Common myeloid progenitor, CD34-positive (primary cell): ENCODE data around the gene TRIO.
"Not testable (repeated sequence)": the region's sequence is repeated elsewhere in the genome, so short reads cannot be mapped to it uniquely, and the experiment has no call there.

Experiments used
- CTCF ChIA-PET: fragments of 350-600 bp; sonication (Branson Sonifier 250); formaldehyde crosslinking; loops from one replicate; lab custom pipeline; 2021; ENCODE audit warnings: antibody characterized with exemption; lab: Charles Lee
- POLR2A ChIA-PET: fragments of 350-600 bp; sonication (Branson Sonifier 250); formaldehyde crosslinking; loops from one replicate; lab custom pipeline; 2021; ENCODE audit warnings: antibody characterized with exemption; lab: Charles Lee
- DNase-seq, 3 donors: peaks; one replicate each; pipeline versions ENCODE4 v3.0.0 to v3.0.0-alpha.2; 2013
- H3K27ac ChIP-seq, 2 experiments: 1 replicate in 1 of 2; 2 replicates in 1 of 2; pipeline ENCODE4 v1.7.0; 2013; ENCODE audit warnings: inconsistent platforms in 2 of 2, low read length in 2 of 2, mild to moderate bottlenecking in 2 of 2, low read depth in 1 of 2, moderate library complexity in 1 of 2; ENCODE audit not compliant: severe bottlenecking in 2 of 2, insufficient read depth in 1 of 2, poor library complexity in 1 of 2
- H3K27me3 ChIP-seq, 5 experiments: replicated peaks in 2 of 5; 1 replicate in 3 of 5; 2 replicates in 2 of 5; pipeline versions ENCODE4 v1.6.1 to v1.7.0; 2013; ENCODE audit warnings: low read length in 4 of 5, mild to moderate bottlenecking in 2 of 5, moderate library complexity in 2 of 5, inconsistent platforms in 1 of 5; ENCODE audit not compliant: insufficient read depth in 5 of 5, control insufficient read depth in 4 of 5
- H3K36me3 ChIP-seq, 4 experiments: 1 replicate in 2 of 4; 2 replicates in 2 of 4; pipeline versions ENCODE4 v1.6.1 to v1.7.0; 2013; ENCODE audit warnings: low read length in 3 of 4, control low read depth in 1 of 4, mild to moderate bottlenecking in 1 of 4; ENCODE audit not compliant: control insufficient read depth in 4 of 4, insufficient read depth in 4 of 4
- H3K4me1 ChIP-seq, 4 experiments: 1 replicate in 3 of 4; 2 replicates in 1 of 4; pipeline versions ENCODE4 v1.6.1 to v1.7.1; 2013; ENCODE audit warnings: low read length in 3 of 4, mild to moderate bottlenecking in 3 of 4, control low read depth in 1 of 4, inconsistent platforms in 1 of 4, moderate library complexity in 1 of 4; ENCODE audit not compliant: control insufficient read depth in 4 of 4, insufficient read depth in 4 of 4; ENCODE audit errors: control extremely low read depth in 1 of 4
- H3K4me3 ChIP-seq, 7 experiments: 1 replicate in 4 of 7; 2 replicates in 3 of 7; pipeline versions ENCODE4 v1.5.1 to v1.7.0; 2013; ENCODE audit warnings: mild to moderate bottlenecking in 7 of 7, low read length in 6 of 7, moderate library complexity in 6 of 7, inconsistent platforms in 2 of 7, low read depth in 2 of 7, control low read depth in 1 of 7; ENCODE audit not compliant: insufficient read depth in 4 of 7, control insufficient read depth in 1 of 7; ENCODE audit errors: extremely low read depth in 1 of 7
- H3K9me3 ChIP-seq, 5 experiments: 1 replicate in 4 of 5; 2 replicates in 1 of 5; pipeline versions ENCODE4 v1.6.1 to v1.7.1; 2013; ENCODE audit warnings: low read length in 4 of 5, mild to moderate bottlenecking in 2 of 5, inconsistent platforms in 1 of 5, low read depth in 1 of 5, moderate library complexity in 1 of 5; ENCODE audit not compliant: control insufficient read depth in 4 of 5, insufficient read depth in 2 of 5; ENCODE audit errors: control extremely low read depth in 1 of 5
- WGBS: methylation state at CpG from one replicate; pipeline ENCODE4 v1.1.5; 2013; ENCODE audit not compliant: insufficient coverage; 5-methylcytosine and 5-hydroxymethylcytosine counted together

The TRIO gene

GRCh38 chr5:14547666-14548065, 404.5 kb downstream of the TRIO start:
- Histone ChIP-seq H3K9me3 (no peaks in the 10 kb centered on the region), H3K27ac (no peak overlapping the region), H3K4me1 (peaks cover 0 to 16% (median 3%) of the 10 kb centered on the region in 4 experiments), H3K4me3 (no peak overlapping the region), H3K36me3 (no peaks in the 10 kb centered on the region), H3K27me3 (no peaks in the 10 kb centered on the region)
- DNase-seq: peak in 2 of 3 donors; percentile 48 to 61
- ChIA-PET POLR2A (no interaction called here), CTCF (no interaction called here)
- WGBS: no CpG with 5 or more reads among the region's 1 CpG

- 95% methylated on average over 2 of the region's 3 CpGs for WGBS
- peaks cover 0 to 9% (median 3%) of the 10 kb centered on the region in 4 experiments for H3K4me1 ChIP-seq
- H3K9me3 ChIP-seq: no peaks in the 10 kb centered on the region
- no peak overlapping the region for H3K4me3 ChIP-seq
- H3K27me3 ChIP-seq: no peaks in the 10 kb centered on the region
- H3K27ac ChIP-seq: no peak overlapping the region
- DNase-seq: no peak
- ChIA-PET CTCF (interaction anchor here (2.7 kb wide), 1 partner anchor 9 kb away, joined by 8 read pairs; no protein-coding TSS in a partner anchor), POLR2A (no interaction called here)
- no peaks in the 10 kb centered on the region for H3K36me3 ChIP-seq
These were observed 408.1 kb downstream of the TRIO start for GRCh38 chr5:14551211-14551610.

DNA sequence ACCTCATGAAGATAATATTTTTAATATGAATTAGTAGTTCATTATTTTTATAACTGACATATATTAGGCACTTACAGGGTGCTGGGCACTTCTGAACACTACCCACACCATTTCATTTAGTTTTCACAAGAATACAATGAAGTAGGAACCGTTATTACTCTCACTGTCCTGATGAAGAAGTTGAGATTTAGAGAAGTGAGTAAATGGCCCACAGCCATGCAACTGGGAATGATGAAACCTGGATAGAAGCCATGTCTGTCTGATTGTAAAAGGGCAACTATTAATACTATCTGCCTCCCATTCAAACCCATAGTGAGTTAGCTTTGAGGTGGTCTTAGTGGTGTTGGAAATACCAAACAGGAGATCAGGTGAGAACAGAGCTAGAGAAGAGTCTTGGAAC, 408.9 kb downstream of the TRIO start:
- Histone ChIP-seq H3K36me3 (no peaks in the 10 kb centered on the region), H3K9me3 (no peaks in the 10 kb centered on the region), H3K27me3 (no peaks in the 10 kb centered on the region), H3K4me1 (peaks cover 0 to 12% (median 3%) of the 10 kb centered on the region in 4 experiments), H3K4me3 (no peak overlapping the region), H3K27ac (no peak overlapping the region)
- ChIA-PET CTCF (interaction anchor here (2.7 kb wide), 1 partner anchor 10 kb away, joined by 8 read pairs; no protein-coding TSS in a partner anchor), POLR2A (no interaction called here)
- WGBS: 100% methylated on average over 1 of the region's 1 CpG
- DNase-seq: no peak

GRCh38 chr5:14554288-14554687, 411.1 kb downstream of the TRIO start:
- H3K27me3 ChIP-seq, H3K27ac ChIP-seq, H3K9me3 ChIP-seq, H3K4me3 ChIP-seq, H3K36me3 ChIP-seq, DNase-seq, POLR2A ChIA-PET, CTCF ChIA-PET: not testable (repeated sequence)
- WGBS: 80% methylated on average over 2 of the region's 3 CpGs
- peaks cover 3 to 30% (median 8%) of the 10 kb centered on the region in 4 experiments for H3K4me1 ChIP-seq

DNA sequence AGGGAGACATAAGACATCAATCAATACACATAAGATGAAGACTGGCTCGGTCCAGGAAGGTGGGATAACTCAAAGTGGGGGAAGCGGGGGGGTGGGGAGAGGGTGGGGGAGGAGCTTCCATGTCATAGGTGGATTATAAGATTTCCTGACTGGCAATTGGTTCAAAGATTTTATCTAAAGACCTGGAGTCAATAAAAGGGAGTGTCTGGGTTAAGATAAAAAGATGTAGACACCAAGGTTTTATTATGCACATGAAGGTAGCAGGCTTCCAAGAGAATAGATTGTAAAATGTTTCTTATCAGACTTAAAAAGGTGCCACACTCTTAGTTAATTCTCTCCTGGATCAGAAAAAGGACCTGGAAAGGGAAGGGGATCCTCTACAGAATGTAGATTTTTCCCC, 412.9 kb downstream of the TRIO start:
- H3K27me3 ChIP-seq: no peaks in the 10 kb centered on the region
- POLR2A ChIA-PET: no interaction called here
- no peak overlapping the region for H3K27ac ChIP-seq
- no peaks in the 10 kb centered on the region for H3K36me3 ChIP-seq
- H3K9me3 ChIP-seq: peaks cover 0 to 3% (median 0%) of the 10 kb centered on the region in 5 experiments
- H3K4me3 ChIP-seq: no peak overlapping the region
- CTCF ChIA-PET: interaction anchor here (0.6 kb wide), 1 partner anchor 20 kb away, joined by 3 read pairs; no protein-coding TSS in a partner anchor
- H3K4me1 ChIP-seq: peaks cover 4 to 42% (median 19%) of the 10 kb centered on the region in 4 experiments
- 100% methylated on average over 1 of the region's 2 CpGs for WGBS
- DNase-seq: no peak

DNA sequence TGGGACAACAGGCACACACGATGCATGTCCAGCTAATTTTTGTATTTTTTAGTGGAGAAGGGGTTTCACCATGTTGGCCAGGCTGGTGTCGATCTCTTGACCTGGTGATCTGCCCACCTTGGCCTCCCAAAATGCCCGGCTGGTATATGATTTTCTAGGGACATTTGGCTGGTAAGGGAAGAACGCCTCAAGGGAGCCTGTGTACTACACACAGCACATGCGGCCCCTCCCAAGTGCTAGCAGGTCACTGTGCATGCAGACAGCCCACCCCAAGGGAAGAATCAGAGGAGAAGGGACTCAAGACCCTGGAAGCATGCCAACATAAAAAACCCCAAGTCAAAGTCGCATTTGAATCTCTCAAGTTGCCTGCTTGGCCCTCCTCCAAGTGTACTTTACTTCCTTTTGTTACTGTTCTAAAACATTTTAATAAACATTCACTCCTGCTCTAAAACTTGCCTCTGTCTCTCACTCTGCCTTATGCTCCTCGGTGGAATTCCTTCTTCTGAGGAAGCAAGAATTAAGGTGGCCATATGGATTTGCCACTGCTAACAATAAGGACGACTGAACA, 414.1 kb downstream of the TRIO start:
- POLR2A ChIA-PET: no interaction called here

GRCh38 chr5:14557791-14558415, 414.8 kb downstream of the TRIO start:
- no peak overlapping the region for H3K4me3 ChIP-seq
- ChIA-PET POLR2A (no interaction called here), CTCF (no interaction called here)
- no peaks in the 10 kb centered on the region for H3K36me3 ChIP-seq
- H3K4me1 ChIP-seq: peaks cover 4 to 52% (median 21%) of the 10 kb centered on the region in 4 experiments
- H3K27me3 ChIP-seq: no peaks in the 10 kb centered on the region
- H3K9me3 ChIP-seq: peaks cover 0 to 3% (median 0%) of the 10 kb centered on the region in 5 experiments
- WGBS: 75% methylated on average over 7 of the region's 8 CpGs
- H3K27ac ChIP-seq: no peak overlapping the region
- peak; percentile 22 to 51 (median 28) for DNase-seq

More for the DNA sequence above, 414.1 kb downstream of the TRIO start:
- peaks cover 0 to 3% (median 0%) of the 10 kb centered on the region in 5 experiments for H3K9me3 ChIP-seq
- no peaks in the 10 kb centered on the region for H3K27me3 ChIP-seq
- H3K27ac ChIP-seq: no peak overlapping the region
- CTCF ChIA-PET: no interaction called here
- WGBS: 68% methylated on average over 7 of the region's 8 CpGs
- no peak overlapping the region for H3K4me3 ChIP-seq
- DNase-seq: peak in 2 of 3 donors; percentile 59 to 66
- peaks cover 4 to 52% (median 21%) of the 10 kb centered on the region in 4 experiments for H3K4me1 ChIP-seq
- no peaks in the 10 kb centered on the region for H3K36me3 ChIP-seq
